Body of pancreas (tissue), 4 donors: ENCODE measurements around the gene ARCN1.

Experiments
- CTCF ChIP-seq, 7 experiments: fragments of 450-650 bp in 4 of 7; fragments of 200-600 bp in 3 of 7; sonication (generic) in 3 of 7; IDR thresholded peaks; one replicate each; pipeline ENCODE4 v1.5.1; 2016 to 2019; ENCODE audit warnings: antibody characterized with exemption in 7 of 7
- POLR2A ChIP-seq, 3 donors: fragments of 450-650 bp; IDR thresholded peaks; one replicate each; pipeline ENCODE4 v1.6.1; 2016; ENCODE audit warnings: antibody characterized with exemption in 3 of 3, mild to moderate bottlenecking in 2 of 3

GRCh38 chr11:118570787-118571186 lies 1.4 kb upstream of the ARCN1 start:
- no peak for TF ChIP-seq POLR2A (IDR thresholded peaks at IDR 0.05)
- no peak for TF ChIP-seq CTCF (IDR thresholded peaks at IDR 0.05)
